OCI-LY7 (cell line): Measurements from ENCODE around the gene ZSCAN31. TPM values are rescaled to one million over a fixed set of nuclear protein-coding genes. Genes with fewer than 3 reads are reported as not detected.

Experiments
- BruUV-seq: library from RNA; stranded (reverse); fragments of 400-500 nt; replicated peaks from 2 replicates; lab custom pipeline; 2021; lab: Mats Ljungman, UMichigan
- CTCF ChIA-PET: fragments of 300-600 bp; sonication (Branson Sonifier 250); formaldehyde crosslinking; loops from one replicate; lab custom pipeline; 2022; ENCODE audit warnings: antibody characterized with exemption; ENCODE audit not compliant: unreplicated experiment; lab: Charles Lee
- POLR2A ChIA-PET: fragments of 300-600 bp; sonication (Branson Sonifier 250); formaldehyde crosslinking; loops from one replicate; lab custom pipeline; 2022; ENCODE audit warnings: antibody characterized with exemption; lab: Charles Lee
- DNase-seq: peaks from one replicate; pipeline ENCODE4 v3.0.0-alpha.2; 2015; ENCODE audit warnings: low spot score
- H2AFZ ChIP-seq: fragments of 200-600 bp; sonication (generic), shearing (Covaris generic); 2 replicates; pipeline ENCODE4 v1.6.1; 2014; ENCODE audit warnings: mild to moderate bottlenecking, antibody characterized with exemption, low read length, moderate library complexity
- H3K27ac ChIP-seq: fragments of 200-600 bp; sonication (generic); 2 replicates; pipeline ENCODE4 v1.5.1; 2014; ENCODE audit warnings: mixed run types, low read depth, mild to moderate bottlenecking, moderate library complexity, low read length, inconsistent platforms; ENCODE audit not compliant: poor library complexity, severe bottlenecking
- H3K36me3 ChIP-seq: fragments of 200-600 bp; sonication (generic); 2 replicates; pipeline ENCODE4 v1.6.1; 2014; ENCODE audit warnings: mild to moderate bottlenecking, antibody characterized with exemption, low read length, moderate library complexity, mixed read lengths; ENCODE audit not compliant: insufficient read depth
- H3K4me1 ChIP-seq: fragments of 200-600 bp; sonication (generic); 2 replicates; pipeline ENCODE4 v1.5.1; 2014; ENCODE audit warnings: mild to moderate bottlenecking, low read length; ENCODE audit not compliant: insufficient read depth, poor library complexity, severe bottlenecking
- H3K4me2 ChIP-seq: fragments of 200-600 bp; sonication (generic); 2 replicates; pipeline ENCODE4 v1.6.1; 2014; ENCODE audit warnings: mild to moderate bottlenecking, low read length
- H3K4me3 ChIP-seq: fragments of 200-600 bp; sonication (generic); 2 replicates; pipeline ENCODE4 v1.5.1; 2014; ENCODE audit warnings: mild to moderate bottlenecking, low read depth, low read length; ENCODE audit not compliant: poor library complexity, severe bottlenecking
- H3K79me2 ChIP-seq: fragments of 200-600 bp; sonication (generic); 2 replicates; pipeline ENCODE4 v1.6.1; 2016; ENCODE audit warnings: low read depth, mild to moderate bottlenecking, low read length, moderate library complexity, mixed read lengths; ENCODE audit not compliant: insufficient read depth
- H3K9me2 ChIP-seq: fragments of 200-600 bp; sonication (generic); 2 replicates; pipeline ENCODE4 v1.6.1; 2016; ENCODE audit warnings: mild to moderate bottlenecking, low read length, mixed read lengths; ENCODE audit not compliant: insufficient read depth
- H3K9me3 ChIP-seq: fragments of 200-600 bp; sonication (generic); 2 replicates; pipeline ENCODE4 v1.6.1; 2014; ENCODE audit warnings: mild to moderate bottlenecking, mixed run types, low read length, mixed read lengths
- H4K20me1 ChIP-seq: fragments of 200-600 bp; sonication (generic); 2 replicates; pipeline ENCODE4 v1.6.1; 2014; ENCODE audit warnings: mild to moderate bottlenecking, antibody characterized with exemption, low read length, moderate library complexity, mixed read lengths; ENCODE audit not compliant: insufficient read depth
- CTCF ChIP-seq: fragments of 200-600 bp; sonication (generic); conservative IDR thresholded peaks from 2 replicates; pipeline ENCODE4 v1.5.1; 2014; ENCODE audit warnings: mild to moderate bottlenecking, antibody characterized with exemption, low read length, moderate library complexity, mixed read lengths
- EZH2phosphoT487 ChIP-seq: fragments of 200-600 bp; sonication (generic); IDR thresholded peaks from 2 replicates; pipeline ENCODE4 v1.6.1; 2018; ENCODE audit warnings: low read depth, borderline replicate concordance, mild to moderate bottlenecking, mixed run types, antibody characterized with exemption, low read length, moderate library complexity, mixed read lengths
- intact Hi-C: fragments of 100-400 bp; cut with micrococcal nuclease; formaldehyde crosslinking; loops from one replicate; pipeline ENCODE4 v1.10.0; 2022; ENCODE audit not compliant: unreplicated experiment
- small RNA-seq: library from RNA; depleted of rRNA; stranded (forward); fragments of <200 nt; gene quantifications from one replicate; pipeline ENCODE3, GENCODE V24; 2014
- total RNA-seq, 2 experiments: library from RNA; depleted of rRNA in 1 of 2; stranded (reverse); fragments of >200 nt in 1 of 2; shearing (Covaris generic) in 1 of 2; gene quantifications; 2 replicates each; pipeline ENCODE4 v1.2.3, GENCODE V29; 2014 to 2022

ZSCAN31 gene
- total RNA-seq, 2 experiments from 2014 or later = not detected

- H3K9me3 ChIP-seq = no peaks in the 10 kb centered on the region
- H4K20me1 ChIP-seq = no peaks in the 10 kb centered on the region
- no peak overlapping the region for H3K27ac ChIP-seq
- peaks cover 7% of the 10 kb centered on the region for H3K4me1 ChIP-seq
- H2AFZ ChIP-seq = no peak overlapping the region
- H3K36me3 ChIP-seq = peaks cover 15% of the 10 kb centered on the region; the same call in 1 of the 2 replicates
- TF ChIP-seq CTCF (no peak), EZH2phosphoT487 (no peak)
- DNase-seq = no peak
- no peak overlapping the region for H3K4me3 ChIP-seq
- no peaks in the 10 kb centered on the region for H3K9me2 ChIP-seq
- ChIA-PET POLR2A (no interaction called here), CTCF (interaction anchor here (0.5 kb wide), 1 partner anchor 11 kb away, joined by 3 read pairs; no protein-coding TSS in a partner anchor)
- intact Hi-C loops = no loop called here
- no peaks in the 10 kb centered on the region for H3K79me2 ChIP-seq
- no peak overlapping the region for H3K4me2 ChIP-seq
- BruUV-seq = no TSS peak
These were observed 58.2 kb downstream of the ZSCAN31 start for GRCh38 chr6:28277746-28278145.

GRCh38 chr6:28274888-28275287 lies 61.1 kb downstream of the ZSCAN31 start:
- Histone ChIP-seq H3K4me3 (no peak overlapping the region), H3K9me3 (no peaks in the 10 kb centered on the region), H3K4me1 (no peaks in the 10 kb centered on the region), H4K20me1 (no peaks in the 10 kb centered on the region), H3K4me2 (no peak overlapping the region), H3K36me3 (peaks cover 16% of the 10 kb centered on the region; the same call in 1 of the 2 replicates), H3K79me2 (no peaks in the 10 kb centered on the region), H3K27ac (no peak overlapping the region), H2AFZ (no peak overlapping the region), H3K9me2 (no peaks in the 10 kb centered on the region)
- no peak for DNase-seq
- BruUV-seq = no TSS peak
- intact Hi-C loops = no loop called here
- ChIA-PET CTCF (no interaction called here), POLR2A (interaction anchor here (1.4 to 2.2 kb wide), 2 partner anchors 19 to 22 kb away, joined by 4 to 9 read pairs; partner anchors contain the start of gene ZKSCAN4)
- no peak for TF ChIP-seq EZH2phosphoT487
- no peak for TF ChIP-seq CTCF

Small RNA genes within 50 kb of the gene (small RNA-seq; reads per million reads assigned to genes)
- gene AL021997.1 (not detected), gene AL021997.2 (not detected)

Other genes with a start within 250 kb of the ZSCAN31 start
- 8.6 and 10.8 TPM in 2 replicates for gene ZSCAN16, start 211.5 kb downstream of the ZSCAN31 start, total RNA-seq (2014; rRNA removed; shearing (Covaris generic))
- gene ZSCAN16, start 211.5 kb downstream of the ZSCAN31 start, total RNA-seq (2022) = 7.6 and 8.4 TPM in 2 replicates
- gene ZKSCAN8, start 194.3 kb downstream of the ZSCAN31 start, total RNA-seq (2014; rRNA removed; shearing (Covaris generic)) = 16.6 and 20.7 TPM in 2 replicates
- gene ZKSCAN8, start 194.3 kb downstream of the ZSCAN31 start, total RNA-seq (2022) = 22.3 and 25.1 TPM in 2 replicates
- gene ZSCAN9, start 110.9 kb downstream of the ZSCAN31 start, total RNA-seq (2014; rRNA removed; shearing (Covaris generic)) = 7.3 and 9.0 TPM in 2 replicates
- 3.1 and 7.0 TPM in 2 replicates for gene ZSCAN9, start 110.9 kb downstream of the ZSCAN31 start, total RNA-seq (2022)
- gene ZKSCAN4, start 83.9 kb downstream of the ZSCAN31 start, total RNA-seq (2014; rRNA removed; shearing (Covaris generic)) = 7.9 and 9.3 TPM in 2 replicates
- 6.9 and 7.9 TPM in 2 replicates for gene ZKSCAN4, start 83.9 kb downstream of the ZSCAN31 start, total RNA-seq (2022)
- not detected in 2 replicates for gene NKAPL, start 76.9 kb downstream of the ZSCAN31 start, total RNA-seq (2014; rRNA removed; shearing (Covaris generic))
- gene NKAPL, start 76.9 kb downstream of the ZSCAN31 start, total RNA-seq (2022) = not detected in 2 replicates
- 6.8 and 15.4 TPM in 2 replicates for gene ZSCAN26, start 69.0 kb downstream of the ZSCAN31 start, total RNA-seq (2014; rRNA removed; shearing (Covaris generic))
- gene ZSCAN26, start 69.0 kb downstream of the ZSCAN31 start, total RNA-seq (2022) = 2.8 and 6.3 TPM in 2 replicates
- gene PGBD1, start 54.6 kb downstream of the ZSCAN31 start, total RNA-seq (2014; rRNA removed; shearing (Covaris generic)) = 1.6 and 3.3 TPM in 2 replicates
- gene PGBD1, start 54.6 kb downstream of the ZSCAN31 start, total RNA-seq (2022) = 1.6 and 1.9 TPM in 2 replicates
- gene ZKSCAN3, start 13.8 kb upstream of the ZSCAN31 start, total RNA-seq (2014; rRNA removed; shearing (Covaris generic)) = 2.5 and 3.2 TPM in 2 replicates
- gene ZKSCAN3, start 13.8 kb upstream of the ZSCAN31 start, total RNA-seq (2022) = 6.7 and 7.1 TPM in 2 replicates
- 10.2 and 10.5 TPM in 2 replicates for gene ZSCAN12, start 63.6 kb upstream of the ZSCAN31 start, total RNA-seq (2014; rRNA removed; shearing (Covaris generic))
- gene ZSCAN12, start 63.6 kb upstream of the ZSCAN31 start, total RNA-seq (2022) = 8.4 and 11.0 TPM in 2 replicates
- gene ZSCAN23, start 107.3 kb upstream of the ZSCAN31 start, total RNA-seq (2014; rRNA removed; shearing (Covaris generic)) = not detected in 2 replicates
- not detected in 2 replicates for gene ZSCAN23, start 107.3 kb upstream of the ZSCAN31 start, total RNA-seq (2022)
- not detected in 2 replicates for gene GPX6, start 179.6 kb upstream of the ZSCAN31 start, total RNA-seq (2014; rRNA removed; shearing (Covaris generic))
- gene GPX6, start 179.6 kb upstream of the ZSCAN31 start, total RNA-seq (2022) = not detected in 2 replicates
- gene GPX5, start 189.7 kb upstream of the ZSCAN31 start, total RNA-seq (2014; rRNA removed; shearing (Covaris generic)) = 0.09 TPM in 1 of 2 replicates, not detected in the other
- gene GPX5, start 189.7 kb upstream of the ZSCAN31 start, total RNA-seq (2022) = not detected in 2 replicates